ENCODE results near the gene SFXN5.
"Not testable (repeated sequence)": the region's sequence is repeated elsewhere in the genome, so short reads cannot be mapped to it uniquely, and the experiment has no call there.

The SFXN5 gene

GRCh38 chr2:73076701-73077423 lies 5.3 kb upstream of the SFXN5 start:
- DNase-seq = no peak

GRCh38 chr2:73075477-73076373 lies 4.2 kb upstream of the SFXN5 start:
- DNase-seq = no peak

- no peak for DNase-seq
Observed at GRCh38 chr2:73074110-73075069, 2.9 kb upstream of the SFXN5 start.

GRCh38 chr2:73072416-73072815 lies 904 bp upstream of the SFXN5 start:
- DNase-seq = no peak

GRCh38 chr2:73072129-73072395 lies 550 bp upstream of the SFXN5 start:
- no peak for DNase-seq

GRCh38 chr2:73070643-73071359 lies 711 bp downstream of the SFXN5 start:
- DNase-seq = no peak

- peak; percentile 5 for DNase-seq
Observed at GRCh38 chr2:73069855-73070642, 1.5 kb downstream of the SFXN5 start.

GRCh38 chr2:73069041-73069854 lies 2.3 kb downstream of the SFXN5 start:
- DNase-seq = no peak

GRCh38 chr2:73068147-73068546 lies 3.4 kb downstream of the SFXN5 start:
- no peak for DNase-seq

- no peak for DNase-seq
Observed at GRCh38 chr2:73067043-73067442, 4.5 kb downstream of the SFXN5 start.

- DNase-seq = not testable (repeated sequence)
Observed at GRCh38 chr2:73065070-73065469, 6.4 kb downstream of the SFXN5 start.

GRCh38 chr2:73063909-73064875 lies 7.3 kb downstream of the SFXN5 start:
- no peak for DNase-seq

GRCh38 chr2:73063472-73063871 lies 8.0 kb downstream of the SFXN5 start:
- no peak for DNase-seq

- DNase-seq = no peak
Observed at GRCh38 chr2:73059106-73059505, 12.4 kb downstream of the SFXN5 start.

- no peak for DNase-seq
Observed at GRCh38 chr2:73054980-73055379, 16.5 kb downstream of the SFXN5 start.

GRCh38 chr2:73053316-73054114 lies 18.0 kb downstream of the SFXN5 start:
- DNase-seq = no peak

GRCh38 chr2:73050121-73050545 lies 21.4 kb downstream of the SFXN5 start:
- no peak for DNase-seq

All from NCI-H1105 treated with DMSO at 0.1 percent for 48 hours (cell line).